Measurements from ENCODE around the gene C13orf46.

The C13orf46 gene

GRCh38 chr13:113969973-113970611 is 3.8 kb downstream of the C13orf46 start:
- no peak for DNase-seq

GRCh38 chr13:113969311-113969972 is 4.4 kb downstream of the C13orf46 start:
- DNase-seq = no peak

GRCh38 chr13:113968463-113969310 is 5.2 kb downstream of the C13orf46 start:
- DNase-seq = no peak

GRCh38 chr13:113967729-113968462 is 6.0 kb downstream of the C13orf46 start:
- no peak for DNase-seq

GRCh38 chr13:113967206-113967720 is 6.6 kb downstream of the C13orf46 start:
- no peak for DNase-seq

DNA sequence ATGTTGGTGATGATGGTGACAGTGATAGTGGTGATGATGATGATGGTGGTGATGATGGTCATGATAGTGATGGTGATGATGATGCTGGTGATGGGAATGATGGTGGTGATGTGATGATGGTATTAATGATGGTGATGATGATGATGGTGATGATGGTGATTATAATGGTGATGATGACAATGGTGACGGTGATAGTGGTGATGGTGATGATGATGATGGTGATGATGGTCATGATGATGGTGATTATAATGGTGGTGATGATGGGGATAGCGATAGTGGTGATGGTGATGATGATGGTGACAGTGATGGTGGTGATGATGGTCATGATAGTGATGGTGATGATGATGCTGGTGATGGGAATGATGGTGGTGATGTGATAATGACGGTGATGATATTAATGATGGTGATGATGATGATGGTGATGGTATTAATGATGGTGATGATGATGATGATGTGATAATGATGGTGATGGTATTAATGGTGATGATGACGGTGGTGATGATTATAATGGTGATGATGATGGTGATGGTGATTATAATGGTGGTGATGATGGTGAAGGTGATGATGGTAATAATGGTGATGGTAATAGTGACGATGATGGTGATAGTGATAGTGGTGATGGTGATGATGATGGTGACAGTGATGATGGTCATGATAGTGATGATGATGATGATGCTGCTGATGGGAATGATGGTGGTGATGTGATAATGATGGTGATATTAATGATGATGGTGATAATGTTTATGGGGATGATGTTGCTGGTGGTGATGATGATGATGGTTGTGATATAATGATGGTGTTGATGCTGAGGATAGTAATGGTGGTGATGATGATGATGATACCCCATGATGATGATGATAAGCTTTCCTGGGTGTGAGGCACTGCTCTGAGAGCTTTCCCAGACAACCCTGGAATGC is 7.7 kb downstream of the C13orf46 start:
- no peak for DNase-seq

DNA sequence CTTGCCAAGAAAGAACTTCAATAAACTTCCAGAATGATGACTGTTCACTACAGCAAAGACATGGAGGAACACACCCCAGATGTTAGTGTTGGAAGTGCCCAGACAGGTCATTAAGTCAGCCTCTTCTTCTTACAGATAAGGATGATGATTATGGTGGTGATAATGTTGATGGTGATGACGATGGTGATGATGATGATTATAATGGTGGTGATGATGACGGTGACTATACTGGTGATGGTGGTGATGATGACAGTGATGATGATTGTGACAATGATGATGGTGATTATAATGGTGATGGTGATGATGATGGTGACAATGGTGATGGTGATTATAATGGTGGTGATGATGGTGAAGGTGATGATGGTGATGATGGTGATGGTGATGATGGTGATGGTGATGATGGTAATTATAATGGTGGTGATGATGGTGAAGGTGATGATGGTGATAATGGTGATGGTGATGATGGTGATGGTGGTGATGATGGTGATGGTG is 8.4 kb downstream of the C13orf46 start:
- no peak for DNase-seq

GRCh38 chr13:113964251-113964995 is 9.5 kb downstream of the C13orf46 start:
- no peak for DNase-seq

DNA sequence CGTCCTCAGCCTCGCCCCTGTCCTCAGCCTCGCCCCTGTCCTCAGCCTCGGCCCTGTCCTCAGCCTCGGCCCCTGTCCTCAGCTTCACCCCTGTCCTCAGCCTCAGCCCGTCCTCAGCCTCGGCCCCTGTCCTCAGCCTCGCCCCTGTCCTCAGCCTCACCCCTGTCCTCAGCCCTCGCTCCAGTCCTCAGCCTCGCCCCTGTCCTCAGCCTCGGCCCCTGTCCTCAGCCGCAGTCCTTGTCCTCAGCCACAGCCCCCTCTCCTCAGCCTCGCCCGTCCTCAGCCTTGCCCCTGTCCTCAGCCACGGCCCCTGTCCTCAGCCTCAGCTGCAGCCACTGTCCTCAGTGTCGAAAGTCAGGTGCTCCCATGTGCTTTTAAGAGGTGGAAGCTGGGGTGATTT is 10.5 kb downstream of the C13orf46 start:
- no peak for DNase-seq

GRCh38 chr13:113962975-113963374 is 10.9 kb downstream of the C13orf46 start:
- DNase-seq = no peak

GRCh38 chr13:113962386-113962785 is 11.5 kb downstream of the C13orf46 start:
- DNase-seq = no peak

GRCh38 chr13:113960276-113960948 is 13.5 kb downstream of the C13orf46 start:
- DNase-seq = no peak

DNA sequence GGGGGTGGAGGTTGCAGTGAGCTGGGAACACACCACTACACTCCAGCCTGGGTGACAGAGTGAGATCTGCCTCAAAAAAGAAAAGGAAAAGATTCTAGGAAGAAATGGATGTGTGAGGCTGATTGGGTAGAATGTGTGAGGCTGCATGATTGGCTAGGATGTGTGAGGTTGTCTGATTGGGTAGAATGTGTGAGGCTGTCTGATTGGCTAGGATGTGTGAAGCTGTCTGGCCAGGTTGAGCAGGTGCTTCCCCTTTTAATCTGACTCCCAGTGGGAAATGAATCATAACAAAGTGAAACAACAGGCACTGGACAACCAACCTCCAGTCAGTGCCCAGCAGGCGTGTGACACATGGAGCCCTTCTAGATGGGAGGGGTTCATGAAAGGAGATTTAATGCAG is 14.7 kb downstream of the C13orf46 start:
- no peak for DNase-seq

DNA sequence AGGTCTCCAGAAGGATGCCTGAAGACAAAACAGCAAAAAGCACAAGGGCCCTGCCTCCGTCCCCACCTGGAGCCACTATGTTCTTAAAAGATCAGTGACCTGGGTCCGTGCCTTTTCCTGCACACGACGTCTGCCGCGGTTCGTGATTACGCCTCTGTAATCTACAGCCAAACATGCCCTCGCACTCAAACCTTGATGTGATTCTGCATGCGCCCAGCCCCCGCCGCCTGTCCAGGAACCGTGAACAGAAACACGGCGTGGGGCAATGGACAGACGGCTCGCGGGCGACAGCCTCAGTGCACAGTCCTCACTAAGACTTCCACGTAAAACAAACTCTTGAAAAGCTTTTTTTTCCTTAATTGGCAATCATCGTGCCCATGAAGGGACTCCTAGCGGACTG is 15.5 kb downstream of the C13orf46 start:
- DNase-seq = no peak

DNA sequence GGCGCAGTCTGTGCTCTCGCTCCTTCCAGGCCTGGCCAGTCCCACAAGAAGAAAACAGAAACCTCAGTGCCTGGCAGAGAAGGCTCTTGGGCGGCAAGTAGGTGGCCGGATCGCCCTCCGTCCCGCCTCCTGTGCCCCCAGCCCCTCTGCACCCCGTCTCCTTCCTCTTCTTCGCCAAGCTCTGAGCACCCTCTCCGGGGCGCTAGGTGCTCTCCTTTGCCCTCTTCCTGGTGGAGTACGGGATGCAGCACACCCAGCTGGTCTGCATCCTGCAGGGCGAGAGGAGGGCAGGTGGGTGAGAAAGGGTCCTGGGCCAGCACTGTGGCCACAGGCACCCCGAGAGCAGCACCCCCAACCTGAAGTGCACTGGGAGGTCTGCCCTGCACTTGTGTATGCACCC is 17.3 kb downstream of the C13orf46 start:
- no peak for DNase-seq

DNA sequence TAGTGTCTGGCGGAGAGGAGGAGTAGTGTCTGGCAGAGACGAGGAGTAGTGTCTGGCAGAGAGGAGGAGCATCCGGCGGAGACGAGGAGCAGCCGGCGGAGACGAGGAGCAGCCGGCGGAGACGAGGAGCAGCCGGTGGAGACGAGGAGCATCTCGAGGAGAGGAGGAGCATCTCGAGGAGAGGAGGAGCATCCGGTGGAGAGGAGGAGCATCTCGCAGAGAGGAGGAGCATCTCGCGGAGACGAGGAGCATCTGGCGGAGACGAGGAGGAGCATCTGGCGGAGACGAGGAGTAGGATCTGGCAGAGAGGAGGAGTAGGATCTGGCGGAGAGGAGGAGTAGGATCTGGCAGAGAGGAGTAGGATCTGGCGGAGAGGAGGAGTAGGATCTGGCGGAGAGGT is 18.2 kb downstream of the C13orf46 start:
- no peak for DNase-seq

DNA sequence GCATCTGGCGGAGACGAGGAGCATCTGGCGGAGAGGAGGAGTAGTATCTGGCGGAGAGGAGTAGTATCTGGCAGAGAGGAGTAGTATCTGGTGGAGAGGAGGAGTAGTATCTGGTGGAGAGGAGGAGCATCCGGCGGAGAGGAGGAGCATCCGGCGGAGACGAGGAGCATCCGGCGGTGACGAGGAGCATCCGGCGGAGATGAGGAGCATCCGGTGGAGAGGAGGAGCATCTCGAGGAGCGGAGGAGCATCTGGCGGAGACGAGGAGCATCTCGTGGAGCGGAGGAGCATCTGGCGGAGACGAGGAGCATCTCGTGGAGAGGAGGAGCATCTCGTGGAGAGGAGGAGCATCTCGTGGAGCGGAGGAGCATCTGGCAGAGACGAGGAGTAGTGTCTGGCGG is 18.6 kb downstream of the C13orf46 start:
- DNase-seq = no peak

- DNase-seq = no peak
Observed at GRCh38 chr13:113954046-113954835, 19.6 kb downstream of the C13orf46 start.

- DNase-seq = no peak
Observed at GRCh38 chr13:113953561-113953960, 20.3 kb downstream of the C13orf46 start.
